ENCODE data around the gene GLIS1. TPM values are rescaled to one million over a fixed set of nuclear protein-coding genes. Genes with fewer than 3 reads are reported as not detected.

Gene GLIS1
- total RNA-seq, 2 donors from 2014 or later: 2.6 TPM; not detected in 1

DNA sequence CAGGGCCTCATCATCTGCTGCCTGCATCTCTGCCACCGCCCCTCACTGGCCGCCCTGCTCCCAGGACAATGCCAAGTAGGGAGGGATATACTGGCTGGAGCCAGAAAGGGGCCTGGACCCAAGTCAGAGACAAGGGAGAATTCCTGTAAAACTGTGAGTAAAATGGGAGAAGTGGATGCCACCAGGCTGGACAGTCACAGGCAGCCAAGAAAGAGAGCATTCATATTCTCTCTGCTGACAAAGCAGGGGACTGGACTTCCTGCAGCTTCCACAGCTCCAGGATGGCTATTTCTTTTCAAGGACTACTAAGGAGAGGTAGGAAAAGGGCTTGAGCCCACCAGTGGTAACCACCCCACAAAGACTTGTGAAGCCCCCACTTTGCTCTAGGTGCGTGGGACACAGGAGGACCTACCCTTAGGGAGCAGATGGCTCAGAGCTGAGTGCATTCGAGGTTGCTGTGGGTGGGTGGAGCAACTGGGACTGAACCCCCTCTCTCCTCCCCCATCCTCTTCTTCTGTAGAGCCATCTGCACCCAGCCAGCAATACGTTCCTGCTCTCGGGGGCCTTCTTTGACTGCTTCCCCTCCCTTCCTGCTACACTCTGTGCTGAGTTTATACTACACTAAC lies 57.5 kb downstream of the GLIS1 start:
- TF ChIP-seq, protein P1, sequence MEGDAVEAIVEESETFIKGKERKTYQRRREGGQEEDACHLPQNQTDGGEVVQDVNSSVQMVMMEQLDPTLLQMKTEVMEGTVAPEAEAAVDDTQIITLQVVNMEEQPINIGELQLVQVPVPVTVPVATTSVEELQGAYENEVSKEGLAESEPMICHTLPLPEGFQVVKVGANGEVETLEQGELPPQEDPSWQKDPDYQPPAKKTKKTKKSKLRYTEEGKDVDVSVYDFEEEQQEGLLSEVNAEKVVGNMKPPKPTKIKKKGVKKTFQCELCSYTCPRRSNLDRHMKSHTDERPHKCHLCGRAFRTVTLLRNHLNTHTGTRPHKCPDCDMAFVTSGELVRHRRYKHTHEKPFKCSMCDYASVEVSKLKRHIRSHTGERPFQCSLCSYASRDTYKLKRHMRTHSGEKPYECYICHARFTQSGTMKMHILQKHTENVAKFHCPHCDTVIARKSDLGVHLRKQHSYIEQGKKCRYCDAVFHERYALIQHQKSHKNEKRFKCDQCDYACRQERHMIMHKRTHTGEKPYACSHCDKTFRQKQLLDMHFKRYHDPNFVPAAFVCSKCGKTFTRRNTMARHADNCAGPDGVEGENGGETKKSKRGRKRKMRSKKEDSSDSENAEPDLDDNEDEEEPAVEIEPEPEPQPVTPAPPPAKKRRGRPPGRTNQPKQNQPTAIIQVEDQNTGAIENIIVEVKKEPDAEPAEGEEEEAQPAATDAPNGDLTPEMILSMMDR (IDR thresholded peaks at IDR 0.05): no peak
- Histone ChIP-seq H3K4me1 (ENCODE audit: control insufficient read depth in 1 of 2, low read depth in 2 of 2) (no peaks in the 10 kb centered on the region), H3K9me3 (no peaks in the 10 kb centered on the region), H3K4me3 (no peak overlapping the region), H3K27me3 (replicated peaks; ENCODE audit: insufficient read depth) (no peaks in the 10 kb centered on the region), H3K36me3 (no peaks in the 10 kb centered on the region), H3K27ac (no peak overlapping the region)
- no peak for DNase-seq (ENCODE audit: low spot score)
- ATAC-seq (ENCODE audit: insufficient number of reproducible peaks, low FRiP score, low read depth): no peak

DNA sequence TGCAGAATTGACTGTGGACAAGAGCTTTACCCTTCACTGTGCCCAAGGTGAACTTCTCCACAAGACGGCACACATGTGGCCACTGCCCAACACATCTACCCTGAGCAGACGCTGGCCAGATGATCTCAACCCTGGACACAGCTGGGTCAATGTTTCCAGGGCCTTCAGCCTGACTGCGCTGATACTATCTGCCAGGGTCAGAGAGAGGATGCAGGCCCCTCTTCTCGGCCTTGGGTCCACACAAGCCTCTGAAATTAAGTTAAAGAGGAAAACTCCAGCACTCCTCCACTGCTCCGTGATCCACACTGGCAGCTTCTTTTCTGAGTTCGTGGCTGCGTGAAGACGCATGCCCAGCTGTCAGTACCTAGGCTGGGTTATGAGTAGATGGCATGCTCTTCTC lies 58.1 kb downstream of the GLIS1 start:
- ATAC-seq (ENCODE audit: insufficient number of reproducible peaks, low FRiP score, low read depth) (no peak), DNase-seq (ENCODE audit: low spot score) (no peak)
- Histone ChIP-seq H3K36me3 (no peaks in the 10 kb centered on the region), H3K27me3 (replicated peaks; ENCODE audit: insufficient read depth) (no peaks in the 10 kb centered on the region), H3K9me3 (no peaks in the 10 kb centered on the region), H3K4me1 (ENCODE audit: control insufficient read depth in 1 of 2, low read depth in 2 of 2) (no peaks in the 10 kb centered on the region), H3K4me3 (no peak overlapping the region), H3K27ac (no peak overlapping the region)
- TF ChIP-seq, protein P1 (IDR thresholded peaks at IDR 0.05): no peak

DNA sequence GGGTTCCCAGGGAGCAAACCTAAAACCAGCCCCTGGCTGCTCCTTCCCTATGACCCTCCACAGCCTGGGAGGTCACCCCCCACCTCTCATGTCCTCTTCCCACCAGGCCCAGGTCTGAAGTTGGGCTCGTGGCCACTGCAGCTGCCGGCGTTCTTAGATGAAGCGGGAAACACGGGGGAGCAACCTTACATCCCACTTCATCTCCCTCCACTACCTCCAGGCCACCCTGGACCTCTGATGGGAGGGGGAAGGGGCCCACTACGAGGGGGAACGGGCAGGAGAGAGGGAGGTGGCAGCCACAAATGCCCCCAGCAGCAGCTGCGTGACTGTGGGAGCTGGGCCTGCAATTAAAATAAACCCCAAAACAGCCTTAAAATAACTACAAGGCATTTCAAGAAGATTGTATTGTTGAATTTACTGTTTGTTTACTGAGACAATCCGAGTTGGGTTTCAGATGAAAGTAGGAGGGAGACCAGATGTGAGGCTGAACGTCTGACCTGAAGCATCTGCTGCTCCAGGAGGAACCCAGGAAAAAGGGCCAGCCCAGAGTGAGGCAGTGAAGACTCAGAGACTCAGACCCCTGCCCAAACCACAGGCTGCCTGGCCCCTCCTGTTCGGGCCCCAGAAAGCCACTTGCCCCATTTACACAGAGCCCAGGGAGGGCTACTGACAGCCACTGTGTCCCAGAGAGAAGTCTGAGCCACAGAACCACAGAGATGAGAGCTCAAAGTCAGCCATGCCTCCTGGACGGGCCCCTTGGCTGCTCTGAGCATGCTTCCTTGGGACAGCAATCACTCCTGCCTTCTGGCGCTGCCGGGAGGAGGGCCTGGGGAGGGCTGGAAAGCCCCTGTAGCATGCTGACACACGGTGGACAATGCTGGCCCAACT lies 59.8 kb downstream of the GLIS1 start:
- Histone ChIP-seq H3K27ac (no peak overlapping the region), H3K27me3 (replicated peaks; ENCODE audit: insufficient read depth) (no peaks in the 10 kb centered on the region), H3K4me1 (ENCODE audit: control insufficient read depth in 1 of 2, low read depth in 2 of 2) (no peaks in the 10 kb centered on the region), H3K36me3 (no peaks in the 10 kb centered on the region), H3K9me3 (no peaks in the 10 kb centered on the region), H3K4me3 (no peak overlapping the region)
- TF ChIP-seq, protein P1 (IDR thresholded peaks at IDR 0.05): no peak
- ATAC-seq (ENCODE audit: insufficient number of reproducible peaks, low FRiP score, low read depth): no peak
- no peak for DNase-seq (ENCODE audit: low spot score)

DNA sequence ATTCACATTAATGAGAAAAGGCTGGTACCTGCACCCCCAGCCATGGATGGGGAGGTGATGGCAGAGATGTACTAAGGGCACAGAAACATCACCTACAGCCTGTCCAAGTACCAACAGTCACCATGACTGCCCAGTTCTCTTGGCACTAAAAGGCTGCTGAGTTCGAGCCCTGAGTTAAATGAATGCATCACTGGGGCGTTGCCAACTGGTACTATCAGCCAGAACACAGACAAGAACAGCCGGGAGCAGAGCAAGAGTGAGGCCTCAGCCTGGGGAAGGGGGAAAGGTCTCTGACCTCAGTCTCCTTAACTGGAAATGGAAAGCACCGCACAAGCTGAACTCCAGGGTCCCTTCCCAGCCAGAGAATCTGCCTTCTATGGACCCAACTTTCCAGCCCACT lies 60.5 kb downstream of the GLIS1 start:
- ATAC-seq (ENCODE audit: insufficient number of reproducible peaks, low FRiP score, low read depth): no peak
- no peaks in the 10 kb centered on the region for H3K4me1 ChIP-seq (ENCODE audit: control insufficient read depth in 1 of 2, low read depth in 2 of 2)
- TF ChIP-seq, protein P1 (IDR thresholded peaks at IDR 0.05): no peak
- no peaks in the 10 kb centered on the region for H3K36me3 ChIP-seq
- no peaks in the 10 kb centered on the region for H3K9me3 ChIP-seq
- no peak for DNase-seq (ENCODE audit: low spot score)
- H3K27me3 ChIP-seq (replicated peaks; ENCODE audit: insufficient read depth): no peaks in the 10 kb centered on the region
- no peak overlapping the region for H3K4me3 ChIP-seq
- H3K27ac ChIP-seq: no peak overlapping the region

DNA sequence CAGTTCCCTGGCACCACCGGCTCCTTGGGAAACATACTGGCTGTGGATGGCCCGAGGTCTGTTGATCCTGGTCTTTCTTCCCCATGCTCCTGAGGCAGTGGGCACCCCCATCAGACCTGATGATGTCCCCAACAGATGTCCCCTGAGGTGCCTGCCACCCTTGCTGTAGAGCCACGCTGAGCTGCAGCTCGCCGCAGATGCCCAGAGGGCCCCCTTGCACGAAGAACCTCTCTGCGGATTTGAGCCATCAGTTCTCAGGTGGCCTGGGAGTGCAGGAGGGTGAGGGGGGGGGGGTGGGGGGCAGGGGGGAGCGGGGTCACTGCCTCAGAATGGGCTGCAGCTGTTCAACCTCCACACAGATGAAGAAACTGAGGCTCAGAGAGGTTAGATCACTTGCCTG lies 60.9 kb downstream of the GLIS1 start:
- no peaks in the 10 kb centered on the region for H3K4me1 ChIP-seq (ENCODE audit: control insufficient read depth in 1 of 2, low read depth in 2 of 2)
- TF ChIP-seq, protein P1 (IDR thresholded peaks at IDR 0.05): no peak
- H3K9me3 ChIP-seq: no peaks in the 10 kb centered on the region
- H3K36me3 ChIP-seq: no peaks in the 10 kb centered on the region
- no peaks in the 10 kb centered on the region for H3K27me3 ChIP-seq (replicated peaks; ENCODE audit: insufficient read depth)
- no peak overlapping the region for H3K27ac ChIP-seq
- ATAC-seq (ENCODE audit: insufficient number of reproducible peaks, low FRiP score, low read depth) (no peak), DNase-seq (ENCODE audit: low spot score) (no peak)
- H3K4me3 ChIP-seq: no peak overlapping the region

Data from thoracic aorta (tissue), 2 donors.